Middle frontal gyrus (tissue), 1 donor: Measurements from ENCODE around the gene SPTBN1.

Experiments
- DNase-seq: peaks from one replicate; pipeline ENCODE4 v3.0.0-alpha.2; 2015; ENCODE audit warnings: low spot score; ENCODE audit errors: extremely low spot score

The SPTBN1 gene

GRCh38 chr2:54606393-54606958 is 150.3 kb downstream of the SPTBN1 start:
- no peak for DNase-seq

- no peak for DNase-seq
Measured at GRCh38 chr2:54608224-54608623, 152.1 kb downstream of the SPTBN1 start.

- no peak for DNase-seq
Measured at GRCh38 chr2:54609241-54609640, 153.1 kb downstream of the SPTBN1 start.

- DNase-seq = no peak
Measured at GRCh38 chr2:54609647-54610046, 153.5 kb downstream of the SPTBN1 start.

GRCh38 chr2:54610700-54611099 is 154.6 kb downstream of the SPTBN1 start:
- no peak for DNase-seq

GRCh38 chr2:54611830-54612545 is 155.9 kb downstream of the SPTBN1 start:
- DNase-seq = no peak

GRCh38 chr2:54613386-54613785 is 157.3 kb downstream of the SPTBN1 start:
- DNase-seq = no peak

- no peak for DNase-seq
Measured at GRCh38 chr2:54613794-54614257, 157.7 kb downstream of the SPTBN1 start.

- no peak for DNase-seq
Measured at GRCh38 chr2:54614819-54615218, 158.7 kb downstream of the SPTBN1 start.

GRCh38 chr2:54615832-54616534 is 159.9 kb downstream of the SPTBN1 start:
- DNase-seq = no peak

- no peak for DNase-seq
Measured at GRCh38 chr2:54617409-54617808, 161.3 kb downstream of the SPTBN1 start.

GRCh38 chr2:54618646-54619565 is 162.8 kb downstream of the SPTBN1 start:
- no peak for DNase-seq

GRCh38 chr2:54619660-54620231 is 163.6 kb downstream of the SPTBN1 start:
- no peak for DNase-seq

- DNase-seq = no peak
Measured at GRCh38 chr2:54620948-54621347, 164.8 kb downstream of the SPTBN1 start.

- no peak for DNase-seq
Measured at GRCh38 chr2:54624591-54625071, 168.5 kb downstream of the SPTBN1 start.

- DNase-seq = no peak
Measured at GRCh38 chr2:54626131-54626530, 170.0 kb downstream of the SPTBN1 start.

GRCh38 chr2:54626884-54627283 is 170.8 kb downstream of the SPTBN1 start:
- DNase-seq = no peak

GRCh38 chr2:54627973-54628372 is 171.8 kb downstream of the SPTBN1 start:
- DNase-seq = no peak

- no peak for DNase-seq
Measured at GRCh38 chr2:54628418-54628817, 172.3 kb downstream of the SPTBN1 start.

GRCh38 chr2:54628957-54629356 is 172.8 kb downstream of the SPTBN1 start:
- DNase-seq = no peak

- no peak for DNase-seq
Measured at GRCh38 chr2:54629390-54629789, 173.3 kb downstream of the SPTBN1 start.
